ENCODE data around the gene WFDC8. TPM values are rescaled to one million over a fixed set of nuclear protein-coding genes. Genes with fewer than 3 reads are reported as not detected.

WFDC8 gene
- polyA plus RNA-seq, 1 donor from 2014 or later, result not detected

GRCh38 chr20:45509091-45509490 is 70.0 kb downstream of the WFDC8 start:
- Histone ChIP-seq H3K79me2 (replicated peaks; ENCODE audit: insufficient read depth, low read length) (no peaks in the 10 kb centered on the region), H3F3A (ENCODE audit: insufficient read depth, low read length, poor library complexity, severe bottlenecking) (no peaks in the 10 kb centered on the region), H3K27me3 (ENCODE audit: insufficient read depth, low read depth, low read length) (no peaks in the 10 kb centered on the region), H3K4me3 (ENCODE audit: low read length) (no peak overlapping the region), H3K27ac (ENCODE audit: low read length) (no peak overlapping the region), H4K20me1 (ENCODE audit: insufficient read depth) (no peaks in the 10 kb centered on the region), H3K36me3 (ENCODE audit: insufficient read depth, low read length) (no peaks in the 10 kb centered on the region), H3K9me3 (ENCODE audit: low read length) (no peaks in the 10 kb centered on the region), H3K9me2 (ENCODE audit: insufficient read depth, low read length) (no peaks in the 10 kb centered on the region), H3K9ac (ENCODE audit: low read length) (no peak overlapping the region), H3K4me2 (ENCODE audit: low read length) (no peak overlapping the region), H2AFZ (ENCODE audit: low read depth, low read length) (no peak overlapping the region)
- no peak for TF ChIP-seq POLR2AphosphoS5 (IDR thresholded peaks at IDR 0.05)
- TF ChIP-seq EP300 (conservative IDR thresholded peaks at IDR 0.05; ENCODE audit: poor library complexity, severe bottlenecking), result no peak
- TF ChIP-seq, protein P1, sequence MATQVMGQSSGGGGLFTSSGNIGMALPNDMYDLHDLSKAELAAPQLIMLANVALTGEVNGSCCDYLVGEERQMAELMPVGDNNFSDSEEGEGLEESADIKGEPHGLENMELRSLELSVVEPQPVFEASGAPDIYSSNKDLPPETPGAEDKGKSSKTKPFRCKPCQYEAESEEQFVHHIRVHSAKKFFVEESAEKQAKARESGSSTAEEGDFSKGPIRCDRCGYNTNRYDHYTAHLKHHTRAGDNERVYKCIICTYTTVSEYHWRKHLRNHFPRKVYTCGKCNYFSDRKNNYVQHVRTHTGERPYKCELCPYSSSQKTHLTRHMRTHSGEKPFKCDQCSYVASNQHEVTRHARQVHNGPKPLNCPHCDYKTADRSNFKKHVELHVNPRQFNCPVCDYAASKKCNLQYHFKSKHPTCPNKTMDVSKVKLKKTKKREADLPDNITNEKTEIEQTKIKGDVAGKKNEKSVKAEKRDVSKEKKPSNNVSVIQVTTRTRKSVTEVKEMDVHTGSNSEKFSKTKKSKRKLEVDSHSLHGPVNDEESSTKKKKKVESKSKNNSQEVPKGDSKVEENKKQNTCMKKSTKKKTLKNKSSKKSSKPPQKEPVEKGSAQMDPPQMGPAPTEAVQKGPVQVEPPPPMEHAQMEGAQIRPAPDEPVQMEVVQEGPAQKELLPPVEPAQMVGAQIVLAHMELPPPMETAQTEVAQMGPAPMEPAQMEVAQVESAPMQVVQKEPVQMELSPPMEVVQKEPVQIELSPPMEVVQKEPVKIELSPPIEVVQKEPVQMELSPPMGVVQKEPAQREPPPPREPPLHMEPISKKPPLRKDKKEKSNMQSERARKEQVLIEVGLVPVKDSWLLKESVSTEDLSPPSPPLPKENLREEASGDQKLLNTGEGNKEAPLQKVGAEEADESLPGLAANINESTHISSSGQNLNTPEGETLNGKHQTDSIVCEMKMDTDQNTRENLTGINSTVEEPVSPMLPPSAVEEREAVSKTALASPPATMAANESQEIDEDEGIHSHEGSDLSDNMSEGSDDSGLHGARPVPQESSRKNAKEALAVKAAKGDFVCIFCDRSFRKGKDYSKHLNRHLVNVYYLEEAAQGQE (IDR thresholded peaks at IDR 0.05; ENCODE audit: borderline replicate concordance), result no peak
- TF ChIP-seq SMC3 (conservative IDR thresholded peaks at IDR 0.05; ENCODE audit: poor library complexity), result no peak
- TF ChIP-seq TAF1 (IDR thresholded peaks at IDR 0.05; ENCODE audit: low read depth), result no peak
- no peak for TF ChIP-seq RAD21 (conservative IDR thresholded peaks at IDR 0.05)
- no peak for TF ChIP-seq EZH2 (IDR thresholded peaks at IDR 0.05; ENCODE audit: borderline replicate concordance, insufficient read depth, low read length, poor library complexity, severe bottlenecking)
- TF ChIP-seq MXI1 (conservative IDR thresholded peaks at IDR 0.05; ENCODE audit: poor library complexity, severe bottlenecking), result no peak
- TF ChIP-seq, protein P2, sequence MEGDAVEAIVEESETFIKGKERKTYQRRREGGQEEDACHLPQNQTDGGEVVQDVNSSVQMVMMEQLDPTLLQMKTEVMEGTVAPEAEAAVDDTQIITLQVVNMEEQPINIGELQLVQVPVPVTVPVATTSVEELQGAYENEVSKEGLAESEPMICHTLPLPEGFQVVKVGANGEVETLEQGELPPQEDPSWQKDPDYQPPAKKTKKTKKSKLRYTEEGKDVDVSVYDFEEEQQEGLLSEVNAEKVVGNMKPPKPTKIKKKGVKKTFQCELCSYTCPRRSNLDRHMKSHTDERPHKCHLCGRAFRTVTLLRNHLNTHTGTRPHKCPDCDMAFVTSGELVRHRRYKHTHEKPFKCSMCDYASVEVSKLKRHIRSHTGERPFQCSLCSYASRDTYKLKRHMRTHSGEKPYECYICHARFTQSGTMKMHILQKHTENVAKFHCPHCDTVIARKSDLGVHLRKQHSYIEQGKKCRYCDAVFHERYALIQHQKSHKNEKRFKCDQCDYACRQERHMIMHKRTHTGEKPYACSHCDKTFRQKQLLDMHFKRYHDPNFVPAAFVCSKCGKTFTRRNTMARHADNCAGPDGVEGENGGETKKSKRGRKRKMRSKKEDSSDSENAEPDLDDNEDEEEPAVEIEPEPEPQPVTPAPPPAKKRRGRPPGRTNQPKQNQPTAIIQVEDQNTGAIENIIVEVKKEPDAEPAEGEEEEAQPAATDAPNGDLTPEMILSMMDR (IDR thresholded peaks at IDR 0.05; ENCODE audit: poor library complexity, severe bottlenecking), result no peak

DNA sequence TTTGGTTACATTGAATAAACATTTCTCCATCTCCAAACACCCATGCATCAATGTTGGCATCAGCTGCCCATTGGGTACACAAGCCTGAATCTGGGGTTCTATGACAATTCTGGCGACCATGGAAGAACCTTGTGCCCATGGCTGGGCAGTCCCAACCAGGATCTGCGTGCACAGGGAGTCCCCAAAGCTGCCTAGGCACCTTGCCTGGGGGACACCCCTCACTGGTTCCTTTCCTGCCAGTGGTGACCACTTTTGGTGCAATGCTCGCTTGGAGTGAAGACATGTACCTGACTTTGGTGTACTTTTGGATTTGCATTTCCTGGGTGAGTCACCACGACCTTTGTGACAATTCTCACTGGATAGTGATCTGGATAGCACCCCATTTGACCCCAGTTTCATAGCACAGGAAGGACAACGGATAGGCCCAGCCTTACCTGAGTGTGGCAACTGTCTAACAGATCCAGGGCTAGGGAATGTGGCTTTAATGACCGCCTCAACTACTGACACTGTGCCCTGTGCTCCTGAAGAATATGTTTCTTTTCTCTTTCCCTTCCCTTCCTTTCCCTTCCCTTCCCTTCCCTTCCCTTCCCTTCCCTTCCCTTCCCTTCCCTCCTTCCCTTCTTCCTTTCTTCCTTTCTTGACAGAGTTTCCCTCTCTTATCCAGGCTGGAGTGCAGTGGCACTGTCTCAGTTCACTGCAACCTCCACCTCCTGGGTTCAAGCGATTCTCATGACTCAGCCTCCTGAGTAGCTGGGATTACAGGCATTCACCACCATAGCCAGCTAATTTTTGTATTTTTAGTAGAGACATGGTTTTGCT is 70.8 kb downstream of the WFDC8 start:
- Histone ChIP-seq H2AFZ (ENCODE audit: low read depth, low read length) (no peak overlapping the region), H3K9ac (ENCODE audit: low read length) (no peak overlapping the region), H3K27me3 (ENCODE audit: insufficient read depth, low read depth, low read length) (no peaks in the 10 kb centered on the region), H4K20me1 (ENCODE audit: insufficient read depth) (no peaks in the 10 kb centered on the region), H3F3A (ENCODE audit: insufficient read depth, low read length, poor library complexity, severe bottlenecking) (no peaks in the 10 kb centered on the region), H3K9me2 (ENCODE audit: insufficient read depth, low read length) (no peaks in the 10 kb centered on the region), H3K27ac (ENCODE audit: low read length) (no peak overlapping the region), H3K79me2 (replicated peaks; ENCODE audit: insufficient read depth, low read length) (no peaks in the 10 kb centered on the region), H3K4me3 (ENCODE audit: low read length) (no peak overlapping the region), H3K4me2 (ENCODE audit: low read length) (no peak overlapping the region), H3K9me3 (ENCODE audit: low read length) (no peaks in the 10 kb centered on the region), H3K36me3 (ENCODE audit: insufficient read depth, low read length) (no peaks in the 10 kb centered on the region)
- no peak for TF ChIP-seq RAD21 (conservative IDR thresholded peaks at IDR 0.05)
- no peak for TF ChIP-seq MXI1 (conservative IDR thresholded peaks at IDR 0.05; ENCODE audit: poor library complexity, severe bottlenecking)
- no peak for TF ChIP-seq EZH2 (IDR thresholded peaks at IDR 0.05; ENCODE audit: borderline replicate concordance, insufficient read depth, low read length, poor library complexity, severe bottlenecking)
- no peak for TF ChIP-seq EP300 (conservative IDR thresholded peaks at IDR 0.05; ENCODE audit: poor library complexity, severe bottlenecking)
- TF ChIP-seq, protein P1 (IDR thresholded peaks at IDR 0.05; ENCODE audit: borderline replicate concordance), result no peak
- TF ChIP-seq, protein P2 (IDR thresholded peaks at IDR 0.05; ENCODE audit: poor library complexity, severe bottlenecking), result no peak
- TF ChIP-seq TAF1 (IDR thresholded peaks at IDR 0.05; ENCODE audit: low read depth), result no peak

Measured in neural cell (in vitro differentiated cells).